Measurements from ENCODE around the gene TMEM132D.

The TMEM132D gene

GRCh38 chr12:129538724-129539335 lies 365.0 kb downstream of the TMEM132D start:
- DNase-seq: peak in 2 of 58 donors; percentile 2 to 3

DNA sequence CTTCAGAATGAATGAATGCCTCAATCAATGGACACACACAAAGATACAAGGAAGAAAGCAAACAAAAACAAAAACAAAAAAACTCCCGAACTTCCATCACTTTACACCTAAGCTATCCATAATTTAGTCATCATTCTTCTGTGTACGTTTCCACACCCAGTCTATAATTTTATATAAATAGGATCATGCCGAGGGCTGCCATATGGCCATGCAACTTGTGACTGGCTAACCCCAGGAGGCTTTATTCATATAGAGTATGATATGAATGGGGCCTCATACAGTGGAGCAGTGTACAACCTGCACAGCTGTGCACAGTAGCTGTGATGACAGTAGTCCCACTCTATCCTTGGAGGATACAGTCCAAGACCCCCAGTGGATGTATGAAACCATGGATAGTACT lies 365.7 kb downstream of the TMEM132D start:
- no peak for DNase-seq

DNA sequence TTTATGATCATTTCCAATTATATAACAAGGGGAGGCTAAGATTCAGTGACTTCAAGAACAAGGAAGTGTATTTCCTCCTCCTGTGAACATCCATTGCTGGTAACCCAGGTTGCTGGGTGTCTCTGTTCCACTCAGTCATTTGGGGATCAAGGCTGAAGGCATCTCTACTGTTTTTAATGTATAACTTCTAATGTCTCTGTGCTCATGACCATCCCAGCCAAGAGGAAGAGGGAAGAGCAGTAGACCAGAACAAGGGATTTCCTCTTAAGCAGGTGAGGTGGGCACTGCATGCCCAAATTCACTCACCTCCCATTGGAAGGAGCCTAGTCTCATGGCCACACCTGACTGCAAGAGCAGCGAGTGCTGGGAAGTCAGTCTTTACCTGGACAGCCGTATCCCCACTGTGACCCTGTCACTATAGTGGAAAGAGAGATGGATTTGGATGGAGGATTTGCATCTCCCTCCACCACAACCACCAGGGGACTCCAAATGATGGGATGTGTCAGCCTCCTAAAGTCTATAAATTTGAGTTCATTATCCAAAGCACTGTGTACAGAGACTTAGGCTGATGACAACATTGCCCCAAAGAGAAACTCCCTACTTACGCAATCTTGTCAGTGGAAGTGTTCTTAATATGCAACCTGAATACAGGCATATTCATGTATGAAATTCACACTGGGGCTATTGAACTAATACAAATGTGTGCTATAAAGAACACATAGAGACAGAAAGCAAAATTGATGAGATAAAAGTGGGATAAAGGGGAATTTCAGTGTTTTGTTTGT lies 368.7 kb downstream of the TMEM132D start:
- DNase-seq: no peak

DNA sequence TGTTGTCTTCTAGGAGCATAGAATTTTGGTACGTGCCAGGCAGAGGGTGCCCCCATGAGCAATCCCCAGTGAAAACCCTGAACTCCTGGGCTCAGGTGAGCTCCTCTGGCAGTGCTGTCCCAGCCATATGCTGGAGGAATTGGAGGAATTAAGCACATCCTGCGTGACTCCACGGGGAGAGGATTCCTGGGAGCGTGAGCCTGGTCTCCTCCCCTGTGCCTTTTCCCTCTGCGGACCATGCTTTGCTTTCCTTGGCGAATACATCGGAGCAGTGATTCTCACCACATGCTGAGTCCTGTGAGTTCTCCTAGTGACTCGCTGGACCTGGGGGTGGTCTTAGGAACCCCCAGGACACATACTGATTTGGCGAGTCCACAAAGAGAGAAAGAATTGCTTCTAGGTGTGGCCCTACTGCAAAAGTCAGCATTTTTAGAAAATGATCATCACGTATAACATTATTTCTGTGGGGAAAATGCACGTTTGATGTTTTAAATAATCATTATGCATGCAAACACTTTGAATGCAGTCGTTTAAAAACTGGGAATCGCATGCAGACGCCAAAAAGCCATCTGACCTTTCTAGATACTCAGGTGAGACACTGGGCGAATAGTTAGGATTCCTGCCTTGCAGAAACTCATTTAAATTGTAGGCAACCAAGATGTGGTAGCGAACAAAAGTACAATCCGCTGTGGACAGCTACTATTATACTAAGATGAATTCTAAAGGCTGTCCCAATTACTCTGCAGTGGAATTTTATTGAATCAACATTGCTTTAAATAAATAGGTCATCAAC lies 370.9 kb downstream of the TMEM132D start:
- no peak for DNase-seq

GRCh38 chr12:129532082-129532481 lies 371.7 kb downstream of the TMEM132D start:
- no peak for DNase-seq

DNA sequence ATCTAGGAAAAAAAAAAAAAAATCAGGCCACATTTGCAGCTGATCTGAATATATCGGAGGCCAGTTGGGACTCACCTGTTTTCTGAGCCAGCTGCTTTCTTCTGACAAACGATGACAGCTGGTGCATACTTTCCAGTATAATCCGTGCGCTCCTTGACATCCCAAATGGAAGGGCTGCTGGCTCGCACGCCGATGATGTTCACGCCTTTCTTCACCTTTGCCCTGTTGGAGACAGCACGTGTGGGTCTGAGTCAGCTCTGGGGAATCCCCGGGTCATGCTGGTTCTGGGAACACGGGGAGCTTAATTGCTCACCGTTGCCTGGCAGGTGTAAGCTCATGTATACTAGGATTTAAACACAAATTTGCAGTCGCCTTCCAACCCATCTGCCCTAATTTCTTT lies 372.8 kb downstream of the TMEM132D start:
- DNase-seq: no peak

GRCh38 chr12:129530517-129530916 lies 373.3 kb downstream of the TMEM132D start:
- DNase-seq: no peak

DNA sequence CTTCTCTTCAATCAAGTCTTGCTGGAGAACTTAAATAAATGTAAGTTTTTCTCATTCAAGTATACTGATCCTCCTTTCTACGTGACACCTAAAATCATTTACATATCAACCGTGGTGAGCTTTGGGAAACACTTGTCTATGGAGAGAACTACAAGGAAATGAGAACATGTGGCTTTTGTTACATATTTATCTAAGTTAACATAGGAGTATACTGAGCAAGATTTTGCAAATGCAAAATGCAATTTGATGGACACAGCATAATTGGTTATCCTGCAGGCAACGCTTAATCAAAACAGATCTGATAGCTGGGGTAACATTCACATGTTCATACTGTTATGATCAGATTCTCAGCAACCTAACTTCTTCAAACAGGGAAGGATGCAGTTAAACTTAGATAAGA lies 376.3 kb downstream of the TMEM132D start:
- DNase-seq: no peak

DNA sequence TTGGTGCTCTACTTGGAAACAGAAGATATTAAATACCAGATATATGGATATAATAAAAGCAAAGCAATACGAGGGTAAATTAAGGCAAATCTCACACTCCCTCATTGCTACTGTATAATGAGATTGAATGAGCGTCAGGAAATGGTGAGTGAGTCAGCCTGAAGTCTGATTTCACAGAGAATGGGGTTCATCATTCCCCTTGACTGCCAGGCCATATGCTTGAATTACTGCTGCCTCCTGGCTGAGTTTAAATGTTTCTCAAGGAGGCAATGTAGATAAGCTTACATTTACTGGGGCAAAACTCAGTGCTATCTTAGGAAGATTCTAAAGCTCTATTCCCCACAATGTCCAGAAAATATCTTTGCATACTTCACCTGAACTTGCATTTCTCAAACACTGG lies 380.2 kb downstream of the TMEM132D start:
- DNase-seq: no peak

DNA sequence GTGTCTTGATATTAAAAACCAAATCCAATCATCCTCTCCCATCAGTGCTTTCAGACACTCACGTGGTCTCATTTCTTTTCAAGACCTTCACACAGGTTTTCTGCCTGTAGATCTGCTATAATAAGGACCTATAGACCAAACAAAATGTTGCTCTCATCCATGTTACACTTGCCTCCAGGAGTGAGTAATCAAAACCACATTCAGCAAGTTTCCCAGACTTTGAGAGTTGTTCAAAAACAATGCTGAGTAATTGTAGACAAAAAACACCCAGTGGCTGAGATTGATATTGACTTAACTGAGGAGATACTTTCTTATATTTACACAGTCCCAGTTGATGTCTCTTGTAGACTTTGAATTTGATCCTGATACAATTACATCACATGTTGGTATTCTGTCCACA lies 383.1 kb downstream of the TMEM132D start:
- DNase-seq: no peak

DNA sequence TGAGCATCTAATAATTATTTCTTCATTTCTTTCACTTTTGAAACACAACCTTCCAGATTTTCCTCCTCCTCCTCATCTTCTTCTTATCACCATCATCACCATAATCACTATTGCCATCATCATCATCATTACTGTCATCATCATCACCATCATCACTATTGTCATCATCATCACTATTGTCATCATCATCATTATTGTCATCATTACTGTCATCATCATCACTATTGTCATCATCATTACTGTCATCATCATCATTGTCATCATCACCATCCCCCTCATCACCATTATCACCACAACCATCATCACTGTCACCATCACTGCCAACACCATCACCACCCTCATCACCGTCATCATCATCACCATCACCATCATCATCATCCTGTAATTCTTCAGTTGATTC lies 400.0 kb downstream of the TMEM132D start:
- no peak for DNase-seq

- DNase-seq: no peak
Measured at GRCh38 chr12:129496226-129496625, 407.6 kb downstream of the TMEM132D start.

DNA sequence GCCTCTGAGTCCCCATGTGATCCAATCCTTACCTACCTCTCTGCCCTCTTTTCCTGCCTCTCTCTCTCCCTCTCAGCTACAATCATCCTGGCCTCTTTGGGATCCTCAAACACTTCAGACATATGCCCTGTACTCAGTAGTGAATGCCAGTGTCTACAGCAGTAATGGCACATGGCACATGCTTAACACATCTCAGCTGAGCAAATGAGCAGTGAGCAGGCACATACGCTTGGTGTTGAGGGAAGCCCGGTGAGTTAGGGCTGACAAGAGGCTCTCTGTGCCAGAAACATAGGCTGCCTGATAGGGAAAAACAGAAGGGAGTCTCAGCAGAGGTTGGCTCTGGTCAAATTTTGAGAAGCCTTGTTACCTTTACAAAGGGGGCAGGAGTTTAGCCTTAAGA lies 409.1 kb downstream of the TMEM132D start:
- DNase-seq: no peak

GRCh38 chr12:129494260-129494659 lies 409.6 kb downstream of the TMEM132D start:
- DNase-seq: no peak

DNA sequence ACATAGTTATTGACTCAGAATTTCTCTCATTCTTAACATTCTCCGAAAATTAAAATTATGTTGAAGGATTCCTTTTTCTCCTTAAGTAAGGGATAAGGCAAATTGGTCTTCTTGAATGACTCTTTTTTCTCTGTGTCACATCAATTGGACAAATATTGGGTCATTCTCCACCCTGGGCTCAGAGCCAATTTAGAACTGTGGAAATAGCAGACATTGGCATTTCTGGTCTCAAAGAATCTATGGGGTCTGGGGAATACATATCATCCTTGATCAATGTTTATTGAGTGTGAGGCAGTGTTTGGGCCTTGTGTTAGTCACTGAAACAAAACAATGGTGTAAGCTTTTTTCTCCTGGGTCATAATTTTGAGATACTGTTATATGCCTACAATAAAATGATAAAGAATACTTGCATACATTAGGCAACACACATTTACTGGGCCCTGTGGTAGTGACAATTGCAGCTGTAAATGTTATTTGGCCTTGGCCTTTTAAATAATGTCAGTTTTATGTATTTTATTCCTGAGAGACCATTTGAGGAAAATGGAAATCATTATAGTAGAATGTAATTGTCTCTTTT lies 414.6 kb downstream of the TMEM132D start:
- DNase-seq: no peak

DNA sequence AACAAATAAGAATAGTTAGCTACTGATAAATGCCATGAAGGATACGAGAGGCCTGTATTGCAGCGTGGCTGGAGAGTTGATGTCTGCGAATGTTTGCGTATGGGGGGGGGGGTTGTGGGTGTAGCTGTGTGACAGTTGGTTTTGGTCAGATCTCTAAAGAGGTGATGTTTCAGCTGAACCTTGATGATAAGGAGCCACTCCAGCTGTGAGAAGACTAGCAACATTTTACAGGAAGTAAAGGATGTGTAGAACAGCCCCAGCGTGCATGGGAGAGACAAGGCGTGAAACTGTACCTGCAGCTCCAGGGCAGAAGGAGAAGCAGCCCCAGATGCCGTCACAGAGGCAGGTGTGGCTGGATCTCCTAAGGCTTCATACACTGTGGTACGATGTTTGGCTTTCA lies 416.9 kb downstream of the TMEM132D start:
- no peak for DNase-seq

DNA sequence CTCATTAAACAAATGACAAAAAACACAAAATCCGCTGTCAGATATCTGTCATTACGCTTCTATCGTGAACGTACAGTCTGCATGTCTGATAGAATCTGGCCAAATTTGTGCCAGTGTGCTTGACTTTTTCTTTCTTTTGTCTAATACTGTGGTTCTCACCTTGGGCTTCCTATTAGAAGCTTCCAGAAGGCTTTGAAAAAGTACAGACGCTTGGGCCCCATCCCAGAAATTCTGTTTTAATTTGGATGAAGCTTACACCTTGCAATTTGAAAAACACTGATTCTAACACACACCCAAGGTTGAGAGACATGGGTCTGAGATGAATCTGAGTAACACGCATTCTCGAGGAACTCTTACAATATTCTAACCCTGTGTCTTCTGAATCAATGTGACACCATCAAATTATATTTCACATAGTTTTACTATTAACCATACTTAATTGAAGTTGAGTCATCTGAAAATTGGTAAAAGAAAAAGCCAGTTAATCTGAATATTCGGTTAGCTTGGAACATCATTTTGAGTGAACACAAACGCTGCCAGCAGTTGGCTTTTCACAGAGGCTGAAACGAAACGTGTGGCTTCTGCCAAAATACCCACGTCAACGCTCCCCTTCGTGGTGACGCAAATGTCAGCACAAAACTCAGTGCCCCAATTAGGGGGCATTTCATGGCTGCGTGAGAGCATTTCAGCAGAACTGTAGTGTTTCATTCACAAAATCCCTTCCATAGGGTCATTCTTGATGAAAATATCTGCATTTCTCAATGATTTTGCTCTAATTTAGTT lies 420.5 kb downstream of the TMEM132D start:
- peak in 28 of 58 donors; percentile 1 to 47 (median 8) for DNase-seq

DNA sequence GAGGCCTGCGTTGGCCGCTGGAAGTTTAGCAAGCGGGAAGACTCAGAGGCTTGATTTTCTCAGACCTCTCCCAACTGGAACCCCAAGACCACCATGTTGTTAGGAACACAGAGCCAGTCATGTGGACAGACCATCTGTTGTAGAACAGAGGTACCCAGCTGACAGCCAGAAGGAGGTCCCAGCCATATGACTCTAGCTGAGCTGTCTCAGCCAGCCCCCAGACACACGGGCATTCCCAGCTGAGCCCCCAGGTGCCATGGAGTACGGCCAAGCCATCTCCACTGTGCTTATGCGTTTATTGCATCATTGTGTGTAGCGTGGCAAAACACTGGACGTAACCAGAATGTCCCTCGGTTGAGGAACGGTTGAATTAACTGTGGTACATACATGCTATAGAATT lies 421.9 kb downstream of the TMEM132D start:
- no peak for DNase-seq

GRCh38 chr12:129470196-129470595 lies 433.6 kb downstream of the TMEM132D start:
- no peak for DNase-seq

GRCh38 chr12:129467726-129468125 lies 436.1 kb downstream of the TMEM132D start:
- DNase-seq: no peak

DNA sequence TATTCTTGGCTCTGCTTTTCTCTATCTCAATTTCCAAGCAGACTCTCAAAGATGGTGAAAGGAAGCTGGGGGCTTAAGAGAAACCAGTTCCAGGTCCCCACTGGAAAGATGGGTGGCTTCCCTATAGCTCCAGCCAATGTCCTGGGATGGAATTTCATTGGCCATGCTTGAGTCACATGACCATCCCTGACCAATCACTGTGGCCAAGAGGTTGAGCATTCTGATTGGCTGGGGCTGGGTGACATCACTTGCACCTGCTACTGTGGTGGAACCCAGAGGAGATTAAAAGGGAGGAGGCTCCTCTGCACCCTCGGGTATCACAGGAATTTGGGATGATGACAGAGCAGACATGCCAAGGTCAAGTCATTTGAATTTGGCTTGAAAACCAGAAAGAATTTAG lies 436.5 kb downstream of the TMEM132D start:
- DNase-seq: peak in 1 of 58 donors; percentile 44
